GM21381 (cell line): ENCODE measurements around the gene FMNL2.
"Not testable (repeated sequence)": the region's sequence is repeated elsewhere in the genome, so short reads cannot be mapped to it uniquely, and the experiment has no call there.

Experiments
- ATAC-seq: cut with Tn5 transposase; IDR thresholded peaks from one replicate; pipeline ENCODE4 v1.9.1; 2021; ENCODE audit warnings: mild to moderate bottlenecking, moderate library complexity; ENCODE audit not compliant: unreplicated experiment

The FMNL2 gene

GRCh38 chr2:152513029-152513428 lies 178.1 kb downstream of the FMNL2 start:
- no peak for ATAC-seq

- no peak for ATAC-seq
Measured at GRCh38 chr2:152513681-152514080, 178.7 kb downstream of the FMNL2 start.

- ATAC-seq = no peak
Measured at GRCh38 chr2:152518034-152518433, 183.1 kb downstream of the FMNL2 start.

- ATAC-seq = no peak
Measured at GRCh38 chr2:152518641-152519580, 183.9 kb downstream of the FMNL2 start.

- no peak for ATAC-seq
Measured at GRCh38 chr2:152519581-152519952, 184.6 kb downstream of the FMNL2 start.

GRCh38 chr2:152520759-152521158 lies 185.8 kb downstream of the FMNL2 start:
- ATAC-seq = no peak

- ATAC-seq = not testable (repeated sequence)
Measured at GRCh38 chr2:152522446-152522845, 187.5 kb downstream of the FMNL2 start.

GRCh38 chr2:152523091-152523490 lies 188.1 kb downstream of the FMNL2 start:
- ATAC-seq = no peak

- no peak for ATAC-seq
Measured at GRCh38 chr2:152525277-152525838, 190.4 kb downstream of the FMNL2 start.

GRCh38 chr2:152529420-152530115 lies 194.6 kb downstream of the FMNL2 start:
- no peak for ATAC-seq

GRCh38 chr2:152532241-152532640 lies 197.3 kb downstream of the FMNL2 start:
- ATAC-seq = no peak

- ATAC-seq = no peak
Measured at GRCh38 chr2:152534460-152535135, 199.6 kb downstream of the FMNL2 start.

GRCh38 chr2:152537081-152537651 lies 202.2 kb downstream of the FMNL2 start:
- no peak for ATAC-seq

- no peak for ATAC-seq
Measured at GRCh38 chr2:152539424-152539823, 204.4 kb downstream of the FMNL2 start.

- no peak for ATAC-seq
Measured at GRCh38 chr2:152541712-152542111, 206.7 kb downstream of the FMNL2 start.

GRCh38 chr2:152542337-152542994 lies 207.5 kb downstream of the FMNL2 start:
- ATAC-seq = no peak

- ATAC-seq = no peak
Measured at GRCh38 chr2:152542995-152543481, 208.1 kb downstream of the FMNL2 start.

GRCh38 chr2:152543717-152544116 lies 208.7 kb downstream of the FMNL2 start:
- ATAC-seq = no peak

- ATAC-seq = no peak
Measured at GRCh38 chr2:152544638-152545037, 209.7 kb downstream of the FMNL2 start.

- no peak for ATAC-seq
Measured at GRCh38 chr2:152546230-152546837, 211.4 kb downstream of the FMNL2 start.
